ENCODE results near the gene MTTP. TPM values are rescaled to one million over a fixed set of nuclear protein-coding genes. Genes with fewer than 3 reads are reported as not detected.

Gene MTTP
- total RNA-seq, 1 experiment from 2014 or later: 0.20 TPM

GRCh38 chr4:99640676-99641075, 66.1 kb downstream of the MTTP start (continued):
- no peak for TF ChIP-seq ZBTB33 (IDR thresholded peaks at IDR 0.05; ENCODE audit: extremely low read depth, insufficient replicate concordance, low read length)
- TF ChIP-seq POLR2AphosphoS5 (IDR thresholded peaks at IDR 0.05; ENCODE audit: low read depth, low read length): no peak

GRCh38 chr4:99642725-99643489, 68.3 kb downstream of the MTTP start:
- TF ChIP-seq JUND (IDR thresholded peaks at IDR 0.05): no peak
- no peak for TF ChIP-seq EZH2 (IDR thresholded peaks at IDR 0.05)
- no peak for TF ChIP-seq ATF3 (IDR thresholded peaks at IDR 0.05)
- TF ChIP-seq ZBTB33 (IDR thresholded peaks at IDR 0.05; ENCODE audit: extremely low read depth, insufficient replicate concordance, low read length): no peak
- TF ChIP-seq CBX3 (IDR thresholded peaks at IDR 0.05; ENCODE audit: low read depth): no peak
- no peak for TF ChIP-seq MAX (IDR thresholded peaks at IDR 0.05)
- no peak for TF ChIP-seq YY1 (IDR thresholded peaks at IDR 0.05; ENCODE audit: extremely low read depth, insufficient replicate concordance, low read depth, low read length)
- TF ChIP-seq ZFX (IDR thresholded peaks at IDR 0.05): no peak
- no peak for TF ChIP-seq REST (IDR thresholded peaks at IDR 0.05; ENCODE audit: low read depth)
- TF ChIP-seq RAD21 (IDR thresholded peaks at IDR 0.05; ENCODE audit: low read depth): no peak
- no peak for TF ChIP-seq POLR2AphosphoS5 (IDR thresholded peaks at IDR 0.05; ENCODE audit: low read depth, low read length)
- TF ChIP-seq CTCF (IDR thresholded peaks at IDR 0.05 in 2 of 3, conservative IDR thresholded peaks at IDR 0.05 in 1 of 3; ENCODE audit: borderline replicate concordance in 1 of 3, insufficient read depth in 1 of 3, low read depth in 2 of 3, low read length in 2 of 3): no peak
- no peak overlapping the region for H3K4me3 ChIP-seq (replicated peaks in 1 of 2; ENCODE audit: low read depth in 1 of 2, low read length in 2 of 2)
- H2AFZ ChIP-seq (ENCODE audit: low read depth, low read length, poor library complexity, severe bottlenecking): no peak overlapping the region
- H3K36me3 ChIP-seq (ENCODE audit: control insufficient read depth in 1 of 2, insufficient read depth in 2 of 2, low read length in 2 of 2): no peaks in the 10 kb centered on the region
- BruUV-seq (replicated peaks): no TSS peak
- no peaks in the 10 kb centered on the region for H3K9me3 ChIP-seq (ENCODE audit: control insufficient read depth in 1 of 2, insufficient read depth in 1 of 2, low read depth in 1 of 2, low read length in 2 of 2)
- DNase-seq (ENCODE audit: low read depth, low spot score): no peak
- no peak overlapping the region for H3K4me2 ChIP-seq (ENCODE audit: low read length)
- no peak overlapping the region for H3K9ac ChIP-seq (ENCODE audit: low read length)
- RAD21 ChIA-PET (ENCODE audit: low non-redundant PET in 1 of 2, low total read pairs in 2 of 2, uncharacterized antibody in 2 of 2, unreplicated experiment in 2 of 2): no interaction called here
- no peaks in the 10 kb centered on the region for H4K20me1 ChIP-seq (ENCODE audit: insufficient read depth)
- H3K27ac ChIP-seq (ENCODE audit: low read depth, low read length): no peak overlapping the region
- CTCF ChIA-PET: no interaction called here
- no peak for ATAC-seq
- H3K9me2 ChIP-seq (ENCODE audit: insufficient read depth): no peaks in the 10 kb centered on the region
- no peaks in the 10 kb centered on the region for H3K4me1 ChIP-seq (ENCODE audit: control insufficient read depth in 1 of 2, insufficient read depth in 2 of 2, low read length in 2 of 2)
- POLR2A ChIA-PET: no interaction called here
- intact Hi-C loops (cut with micrococcal nuclease): no loop called here
- no peaks in the 10 kb centered on the region for H3K27me3 ChIP-seq (ENCODE audit: insufficient read depth, low read length)
- no peaks in the 10 kb centered on the region for H3K79me2 ChIP-seq (ENCODE audit: insufficient read depth, low read length)

Measured in HCT116 (cell line).